Neural progenitor cell (in vitro differentiated cells): ENCODE measurements around the gene SMARCD3. TPM values are rescaled to one million over a fixed set of nuclear protein-coding genes. Genes with fewer than 3 reads are reported as not detected.
A peak's percentile ranks its signal among the peaks of the same experiment; 100 is the strongest.

Experiments
- DNase-seq: peaks from one replicate; pipeline ENCODE4 v3.0.0-alpha.2; 2016; ENCODE audit warnings: low spot score
- H2AFZ ChIP-seq: fragments of 200-600 bp; sonication (generic); replicated peaks from 2 replicates; pipeline ENCODE4 v1.6.1; 2016; ENCODE audit warnings: antibody characterized with exemption
- H3F3A ChIP-seq: fragments of 200-600 bp; sonication (generic); 2 replicates; pipeline ENCODE4 v1.6.1; 2016; ENCODE audit warnings: antibody characterized with exemption, low read depth
- H3K27ac ChIP-seq: fragments of 200-600 bp; sonication (generic); 2 replicates; pipeline ENCODE4 v1.5.1; 2016; ENCODE audit warnings: mild to moderate bottlenecking
- H3K27me3 ChIP-seq: fragments of 200-600 bp; sonication (generic); 2 replicates; pipeline ENCODE4 v1.6.1; 2016; ENCODE audit warnings: mild to moderate bottlenecking, moderate library complexity
- H3K36me3 ChIP-seq: fragments of 200-600 bp; sonication (generic); 2 replicates; pipeline ENCODE4 v1.5.1; 2016
- H3K4me1 ChIP-seq: fragments of 200-600 bp; sonication (generic); 2 replicates; pipeline ENCODE4 v1.6.1; 2016; ENCODE audit warnings: mixed run types
- H3K4me2 ChIP-seq: fragments of 200-600 bp; sonication (generic); 2 replicates; pipeline ENCODE4 v1.6.1; 2016
- H3K4me3 ChIP-seq: fragments of 200-600 bp; sonication (generic); 2 replicates; pipeline ENCODE4 v1.5.1; 2016
- H3K79me2 ChIP-seq: fragments of 200-600 bp; sonication (generic); 2 replicates; pipeline ENCODE4 v1.6.1; 2016; ENCODE audit warnings: low read depth
- H3K9ac ChIP-seq: fragments of 200-600 bp; sonication (generic); 2 replicates; pipeline ENCODE4 v1.6.1; 2016
- H3K9me3 ChIP-seq: fragments of 200-600 bp; sonication (generic); 2 replicates; pipeline ENCODE4 v1.5.1; 2016; ENCODE audit warnings: low read depth
- H4K20me1 ChIP-seq: fragments of 200-600 bp; sonication (generic); 2 replicates; pipeline ENCODE4 v1.6.1; 2016; ENCODE audit warnings: low read depth
- H3K27ac Mint-ChIP-seq: 3 replicates; pipeline ENCODE4 v1.8.0; 2021; ENCODE audit warnings: mixed read lengths
- H3K27me3 Mint-ChIP-seq: 2 replicates; pipeline ENCODE4 v1.8.0; 2022; ENCODE audit warnings: low read depth, mild to moderate bottlenecking, inconsistent platforms, moderate library complexity, mixed read lengths; ENCODE audit not compliant: insufficient read depth
- H3K36me3 Mint-ChIP-seq: 3 replicates; pipeline ENCODE4 v1.8.0; 2021; ENCODE audit warnings: mixed read lengths
- H3K4me1 Mint-ChIP-seq: 3 replicates; pipeline ENCODE4 v1.8.0; 2021; ENCODE audit warnings: mixed read lengths
- H3K4me3 Mint-ChIP-seq: 3 replicates; pipeline ENCODE4 v1.8.0; 2021; ENCODE audit warnings: mild to moderate bottlenecking, moderate library complexity, mixed read lengths
- H3K9me3 Mint-ChIP-seq: 3 replicates; pipeline ENCODE4 v1.8.0; 2020; ENCODE audit warnings: mixed read lengths
- EZH2 ChIP-seq: fragments of 200-600 bp; sonication (generic); IDR thresholded peaks from 2 replicates; pipeline ENCODE4 v1.6.1; 2017; ENCODE audit warnings: antibody characterized with exemption, mild to moderate bottlenecking, moderate library complexity
- EZH2phosphoT487 ChIP-seq: fragments of 200-600 bp; sonication (generic); IDR thresholded peaks from 2 replicates; pipeline ENCODE4 v1.6.1; 2017; ENCODE audit warnings: antibody characterized with exemption
- total RNA-seq: library from RNA; depleted of rRNA; stranded (reverse); fragments of >200 nt; gene quantifications from 2 replicates; pipeline ENCODE4 v1.2.3, GENCODE V29; 2015; ENCODE audit warnings: low replicate concordance
- TF ChIP-seq, protein P1 (sequence below): fragments of 200-600 bp; sonication (generic); IDR thresholded peaks from 2 replicates; pipeline ENCODE4 v1.5.1; 2017; ENCODE audit warnings: antibody characterized with exemption, mild to moderate bottlenecking

The SMARCD3 gene
- total RNA-seq, 1 donor from 2014 or later = 11.0 TPM

DNA sequence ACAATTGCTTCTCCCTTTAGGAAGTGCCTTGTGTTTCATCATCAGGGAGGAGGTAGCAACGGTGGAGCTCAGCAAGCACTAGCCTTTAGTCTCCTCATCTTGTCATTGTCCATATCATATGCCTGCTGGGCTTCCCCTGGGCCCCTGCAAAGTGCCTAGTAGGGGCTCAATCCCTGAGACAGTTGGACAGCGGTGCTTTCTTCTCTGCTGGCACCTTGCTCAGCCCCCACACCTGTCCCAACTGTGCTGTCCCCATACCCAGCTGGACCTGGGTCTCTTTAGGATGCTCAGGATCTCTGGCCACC lies 5.5 kb downstream of the SMARCD3 start:
- H3K4me3 Mint-ChIP-seq = peak overlapping the region; percentile 75

GRCh38 chr7:151242159-151243044 lies 6.1 kb downstream of the SMARCD3 start:
- Histone ChIP-seq H3K36me3 (no peaks in the 10 kb centered on the region), H3K4me2 (no peak overlapping the region), H2AFZ (no peak overlapping the region), H4K20me1 (peaks cover 36% of the 10 kb centered on the region), H3K27me3 (peaks cover 31% of the 10 kb centered on the region), H3K79me2 (no peaks in the 10 kb centered on the region), H3K27ac (no peak overlapping the region), H3K4me3 (no peak overlapping the region), H3K9me3 (no peaks in the 10 kb centered on the region), H3K9ac (no peak overlapping the region), H3K4me1 (peaks cover 35% of the 10 kb centered on the region), H3F3A (peaks cover 27% of the 10 kb centered on the region)
- Mint-ChIP-seq H3K4me3 (no peak overlapping the region), H3K4me1 (peaks cover 42% of the 10 kb centered on the region), H3K36me3 (peaks cover 16% of the 10 kb centered on the region), H3K27ac (peak overlapping the region; percentile 78), H3K9me3 (no peaks in the 10 kb centered on the region), H3K27me3 (peaks cover 13% of the 10 kb centered on the region)
- no peak for DNase-seq
- TF ChIP-seq, protein P1, sequence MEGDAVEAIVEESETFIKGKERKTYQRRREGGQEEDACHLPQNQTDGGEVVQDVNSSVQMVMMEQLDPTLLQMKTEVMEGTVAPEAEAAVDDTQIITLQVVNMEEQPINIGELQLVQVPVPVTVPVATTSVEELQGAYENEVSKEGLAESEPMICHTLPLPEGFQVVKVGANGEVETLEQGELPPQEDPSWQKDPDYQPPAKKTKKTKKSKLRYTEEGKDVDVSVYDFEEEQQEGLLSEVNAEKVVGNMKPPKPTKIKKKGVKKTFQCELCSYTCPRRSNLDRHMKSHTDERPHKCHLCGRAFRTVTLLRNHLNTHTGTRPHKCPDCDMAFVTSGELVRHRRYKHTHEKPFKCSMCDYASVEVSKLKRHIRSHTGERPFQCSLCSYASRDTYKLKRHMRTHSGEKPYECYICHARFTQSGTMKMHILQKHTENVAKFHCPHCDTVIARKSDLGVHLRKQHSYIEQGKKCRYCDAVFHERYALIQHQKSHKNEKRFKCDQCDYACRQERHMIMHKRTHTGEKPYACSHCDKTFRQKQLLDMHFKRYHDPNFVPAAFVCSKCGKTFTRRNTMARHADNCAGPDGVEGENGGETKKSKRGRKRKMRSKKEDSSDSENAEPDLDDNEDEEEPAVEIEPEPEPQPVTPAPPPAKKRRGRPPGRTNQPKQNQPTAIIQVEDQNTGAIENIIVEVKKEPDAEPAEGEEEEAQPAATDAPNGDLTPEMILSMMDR = no peak
- TF ChIP-seq EZH2phosphoT487 (no peak), EZH2 (no peak)

More for the DNA sequence above, 5.5 kb downstream of the SMARCD3 start:
- Histone ChIP-seq H3K79me2 (no peaks in the 10 kb centered on the region), H3F3A (peaks cover 30% of the 10 kb centered on the region), H3K36me3 (no peaks in the 10 kb centered on the region), H3K27me3 (peaks cover 37% of the 10 kb centered on the region), H3K4me3 (no peak overlapping the region), H3K27ac (no peak overlapping the region), H3K9me3 (no peaks in the 10 kb centered on the region), H3K4me1 (peaks cover 39% of the 10 kb centered on the region), H4K20me1 (peaks cover 40% of the 10 kb centered on the region), H2AFZ (no peak overlapping the region), H3K9ac (no peak overlapping the region), H3K4me2 (peak overlapping the region; percentile 67)
- Mint-ChIP-seq H3K27ac (peak overlapping the region; percentile 78), H3K9me3 (no peaks in the 10 kb centered on the region), H3K27me3 (peaks cover 15% of the 10 kb centered on the region), H3K4me1 (peaks cover 47% of the 10 kb centered on the region), H3K36me3 (peaks cover 16% of the 10 kb centered on the region)
- DNase-seq = no peak
- TF ChIP-seq, protein P1 = no peak
- TF ChIP-seq EZH2phosphoT487 (no peak), EZH2 (no peak)

DNA sequence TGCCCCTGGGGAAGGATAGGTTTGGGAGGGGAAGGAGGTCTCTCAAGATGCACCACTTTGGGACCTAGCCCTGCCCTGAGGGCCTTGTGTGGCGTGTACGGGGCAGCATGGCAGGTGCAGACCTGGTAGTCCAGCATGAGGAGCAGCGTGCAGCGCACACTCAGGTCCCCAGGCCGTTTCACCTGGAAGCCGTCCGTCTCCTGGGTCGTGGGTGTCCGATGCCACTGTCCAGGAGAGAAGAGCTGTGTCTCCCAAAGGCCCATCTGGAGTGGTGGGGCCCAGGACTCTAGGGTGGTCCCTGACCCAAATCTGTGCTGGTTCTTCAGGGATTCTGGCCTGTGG lies 6.8 kb downstream of the SMARCD3 start:
- peaks cover 35% of the 10 kb centered on the region for H3K4me1 ChIP-seq
- no peaks in the 10 kb centered on the region for H3K79me2 ChIP-seq
- H3K27me3 ChIP-seq = peaks cover 24% of the 10 kb centered on the region
- Mint-ChIP-seq H3K4me3 (no peak overlapping the region), H3K27me3 (peaks cover 13% of the 10 kb centered on the region), H3K36me3 (peaks cover 19% of the 10 kb centered on the region), H3K9me3 (no peaks in the 10 kb centered on the region), H3K4me1 (peaks cover 35% of the 10 kb centered on the region), H3K27ac (no peak overlapping the region)
- no peaks in the 10 kb centered on the region for H3K9me3 ChIP-seq
- H3K9ac ChIP-seq = no peak overlapping the region
- H3K4me2 ChIP-seq = no peak overlapping the region
- TF ChIP-seq EZH2phosphoT487 = no peak
- TF ChIP-seq EZH2 = no peak
- TF ChIP-seq, protein P1 = no peak
- H3K36me3 ChIP-seq = no peaks in the 10 kb centered on the region
- DNase-seq = no peak
- H3K4me3 ChIP-seq = no peak overlapping the region
- peaks cover 21% of the 10 kb centered on the region for H3F3A ChIP-seq
- no peak overlapping the region for H3K27ac ChIP-seq
- H4K20me1 ChIP-seq = peaks cover 29% of the 10 kb centered on the region
- no peak overlapping the region for H2AFZ ChIP-seq
